IPS DF 4.7 (cell line): ENCODE measurements around the gene MGLL.
"Not testable (repeated sequence)": the region's sequence is repeated elsewhere in the genome, so short reads cannot be mapped to it uniquely, and the experiment has no call there.

ENCODE experiments used
- DNase-seq: peaks from one replicate; pipeline ENCODE4 v3.0.0-alpha.2; 2013; ENCODE audit warnings: low spot score; ENCODE audit errors: extremely low read depth

Gene MGLL

DNA sequence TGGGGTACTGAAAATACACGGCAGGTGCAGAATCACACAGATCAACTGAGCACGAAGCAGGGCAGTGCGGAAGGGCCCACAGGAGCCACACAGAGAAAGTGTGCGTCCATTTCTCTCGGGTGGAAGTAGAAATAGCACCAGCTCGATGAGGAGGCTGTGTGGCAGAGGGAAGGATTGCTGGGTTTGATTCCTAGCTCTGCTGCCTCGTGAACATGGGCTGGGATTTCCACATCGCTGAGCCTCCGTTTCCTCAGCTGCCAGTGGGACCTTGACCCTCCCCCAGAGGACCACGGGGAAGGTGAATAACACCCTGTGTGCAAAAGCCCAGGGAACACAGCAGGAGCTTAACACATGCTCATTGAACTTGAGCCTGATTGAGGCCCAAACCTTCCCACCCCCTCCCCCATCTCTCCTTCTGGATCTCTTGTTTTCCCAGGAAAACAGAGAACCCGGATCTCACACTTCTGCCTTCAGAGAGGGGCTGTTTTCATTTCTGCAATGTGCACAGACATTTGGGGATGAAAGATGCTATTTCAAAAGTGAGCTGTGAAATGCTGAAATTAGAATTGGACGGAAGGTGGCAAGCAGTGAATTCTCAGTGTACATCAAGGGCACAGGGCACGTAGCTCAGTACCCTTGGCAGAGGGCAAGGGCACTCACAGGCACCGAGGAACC, 111.2 kb downstream of the MGLL start:
- DNase-seq = no peak

DNA sequence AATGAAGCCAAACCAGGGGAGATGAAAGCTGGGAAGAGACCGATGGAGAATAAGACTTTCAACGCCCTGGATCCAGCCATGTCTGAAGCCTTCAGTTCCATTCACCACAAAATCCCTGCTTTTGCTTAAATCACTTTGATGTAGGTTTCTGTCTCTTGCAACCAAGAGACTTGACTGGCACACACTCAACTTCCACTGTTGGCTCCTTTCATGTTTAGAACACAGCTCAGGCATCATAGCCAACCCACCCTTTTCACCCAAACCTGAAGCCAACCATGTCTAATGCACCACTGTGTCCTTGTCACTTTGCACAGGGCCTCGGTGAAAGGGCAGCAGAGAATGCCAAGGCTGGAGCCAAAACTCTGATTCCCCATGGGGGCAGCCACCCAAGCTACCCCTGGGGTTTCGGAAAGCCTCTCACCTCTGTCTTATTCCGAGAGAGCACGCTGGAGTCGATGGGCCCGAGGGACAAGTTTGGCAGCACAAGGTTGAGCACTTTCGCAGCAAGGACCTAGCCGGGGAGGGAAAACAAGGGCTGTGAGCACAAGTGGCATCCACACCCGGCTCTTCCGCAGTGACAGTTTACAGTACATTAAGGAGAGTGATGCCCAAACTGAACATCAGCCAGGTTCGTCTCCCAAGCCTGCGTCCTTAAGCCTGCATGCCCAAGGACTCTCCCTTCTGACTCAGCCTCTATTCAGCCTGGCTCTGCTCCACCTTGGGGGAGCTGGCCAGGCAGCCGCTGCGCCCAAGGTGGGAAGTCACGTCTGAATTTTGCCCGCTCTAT, 112.0 kb downstream of the MGLL start:
- no peak for DNase-seq

DNA sequence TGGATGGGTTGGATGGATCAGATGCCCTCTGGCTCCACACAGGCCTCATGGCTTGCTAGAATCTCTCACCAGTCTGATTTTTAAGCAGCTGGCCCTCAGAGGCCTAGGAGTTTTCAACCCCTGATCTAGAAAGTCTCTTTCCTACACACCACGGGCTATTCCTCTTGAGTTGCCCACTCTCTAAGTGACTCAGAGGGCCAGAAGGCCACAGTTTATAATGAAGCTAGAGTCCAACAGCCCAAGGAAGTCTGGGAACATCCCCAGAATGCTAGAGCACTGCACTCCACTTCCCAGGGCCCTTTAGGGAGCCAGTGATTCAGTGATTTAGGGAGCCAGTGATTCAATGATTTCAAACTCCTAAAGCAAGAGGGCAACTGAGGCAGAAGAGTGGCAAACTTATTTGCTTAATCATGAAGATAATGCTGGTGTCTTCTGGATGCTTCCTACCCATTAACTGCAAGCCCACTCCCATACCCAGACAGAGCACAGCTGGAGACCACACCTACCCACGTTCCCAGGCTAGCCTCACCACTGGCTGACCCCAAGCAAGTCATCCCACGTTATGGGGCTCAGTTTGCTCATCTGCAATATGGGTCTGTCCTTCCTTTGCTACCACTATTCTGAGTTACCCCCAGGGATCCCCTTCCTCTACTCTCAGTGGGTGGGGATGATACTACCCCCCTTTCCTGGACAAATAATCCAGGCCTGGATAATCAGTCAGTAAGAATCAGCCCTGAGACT, 112.8 kb downstream of the MGLL start:
- no peak for DNase-seq

DNA sequence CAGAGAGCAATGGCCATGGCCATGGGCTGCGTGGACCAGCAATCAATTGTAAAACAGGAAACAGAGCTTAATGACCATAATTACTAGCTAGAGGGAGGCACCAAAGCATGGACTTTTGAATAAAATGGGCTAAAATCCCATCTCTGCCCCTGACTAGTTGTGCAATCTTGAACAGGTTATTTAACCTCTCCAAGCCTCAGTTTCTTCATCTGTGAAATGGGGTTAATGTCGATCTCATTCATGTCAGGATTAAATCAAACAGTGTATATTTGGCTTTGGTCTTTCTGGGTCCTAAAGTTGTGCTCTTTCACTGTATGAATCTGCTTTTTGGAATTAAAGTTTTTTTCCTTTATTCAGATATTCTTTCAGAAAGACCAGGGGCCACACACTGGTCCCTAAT, 113.5 kb downstream of the MGLL start:
- DNase-seq = no peak

DNA sequence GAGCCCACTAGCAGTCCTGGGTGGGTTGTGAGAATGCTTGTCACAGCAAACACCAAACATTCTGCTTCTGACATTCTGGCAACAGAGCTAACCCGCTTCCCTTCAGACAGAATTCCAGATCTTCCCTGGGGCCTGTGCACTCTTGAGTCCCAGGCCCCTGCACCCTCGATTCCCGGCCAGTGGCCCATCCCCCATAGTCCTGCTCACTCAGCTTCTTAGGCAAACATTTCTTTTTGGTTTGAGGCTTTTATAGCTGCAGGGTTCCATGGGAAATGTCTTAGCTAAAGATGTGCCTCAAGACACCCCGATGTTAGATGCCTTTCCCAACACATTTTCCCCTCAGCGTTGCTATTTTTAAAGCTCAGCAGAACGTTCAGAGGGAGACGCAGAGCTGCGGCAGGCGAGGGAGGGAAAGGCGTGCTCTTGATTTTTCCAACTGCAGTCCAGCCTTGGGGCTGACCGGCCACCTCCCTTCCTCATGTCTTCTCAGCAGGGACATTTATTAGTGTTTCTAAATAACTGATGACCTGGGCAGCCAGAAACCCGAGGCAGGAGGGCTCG, 114.4 kb downstream of the MGLL start:
- DNase-seq = no peak

DNA sequence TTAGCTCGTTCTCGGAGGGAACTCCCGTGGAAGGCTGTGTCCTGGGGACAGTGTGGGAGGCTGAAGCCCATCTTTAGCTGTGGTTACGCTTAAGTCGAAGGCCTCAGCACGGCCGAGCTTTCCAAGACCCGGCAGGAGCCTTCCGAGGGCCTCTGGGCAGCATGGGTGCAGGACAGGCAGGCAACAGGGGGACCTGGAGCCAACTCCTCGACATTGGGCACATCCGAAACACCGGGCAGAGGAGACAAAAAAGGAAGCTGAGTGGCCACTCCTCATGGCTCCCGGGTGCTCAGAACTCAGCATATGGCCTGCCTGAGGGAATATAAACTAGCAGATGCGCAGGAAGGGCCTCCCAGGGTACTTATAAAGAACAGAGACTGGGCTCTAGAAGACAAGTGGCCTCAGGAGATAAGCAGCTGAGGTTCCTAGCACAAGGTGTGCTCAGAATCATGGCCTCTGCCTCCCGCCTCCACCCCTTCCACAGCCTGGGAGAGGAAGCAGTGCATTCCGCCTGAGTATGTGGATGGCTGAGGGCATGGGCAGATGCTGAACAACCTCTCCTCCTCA, 115.4 kb downstream of the MGLL start:
- DNase-seq = no peak

DNA sequence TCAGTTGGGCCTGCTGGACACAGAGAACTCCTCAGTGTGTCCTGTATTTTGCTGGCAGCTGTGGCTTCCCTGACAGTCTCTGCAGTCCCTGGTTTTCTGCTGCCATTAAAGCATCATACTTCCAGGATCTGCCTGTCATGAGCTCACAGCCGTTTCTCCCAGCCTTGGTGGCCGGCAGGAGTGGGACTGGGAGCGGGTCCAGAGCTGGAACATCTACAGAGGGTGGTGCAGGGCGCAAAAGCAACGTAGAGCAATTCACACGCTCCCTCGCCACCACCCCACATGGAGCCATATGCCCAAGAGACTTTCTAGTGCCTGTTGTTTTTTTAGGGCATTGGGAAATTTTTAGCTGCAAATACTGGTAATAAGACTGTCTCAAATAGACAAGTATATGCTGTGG, 116.0 kb downstream of the MGLL start:
- DNase-seq = no peak

DNA sequence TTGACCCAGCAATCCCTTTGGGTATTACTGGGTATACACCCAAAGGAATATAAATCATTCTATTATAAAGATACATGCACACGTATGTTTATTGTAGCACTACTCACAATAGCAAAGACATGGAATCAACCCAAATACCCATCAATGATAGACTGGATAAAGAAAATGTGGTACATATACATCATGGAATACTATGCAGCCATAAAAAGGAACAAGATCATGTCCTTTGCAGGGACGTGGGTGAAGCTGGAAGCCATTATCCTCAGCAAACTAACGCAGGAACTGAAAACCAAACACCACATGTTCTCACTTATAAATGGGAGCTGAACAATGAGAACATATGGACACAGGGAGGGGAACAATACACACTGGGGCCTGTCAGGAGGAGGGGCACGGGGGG, 117.5 kb downstream of the MGLL start:
- DNase-seq = not testable (repeated sequence)

DNA sequence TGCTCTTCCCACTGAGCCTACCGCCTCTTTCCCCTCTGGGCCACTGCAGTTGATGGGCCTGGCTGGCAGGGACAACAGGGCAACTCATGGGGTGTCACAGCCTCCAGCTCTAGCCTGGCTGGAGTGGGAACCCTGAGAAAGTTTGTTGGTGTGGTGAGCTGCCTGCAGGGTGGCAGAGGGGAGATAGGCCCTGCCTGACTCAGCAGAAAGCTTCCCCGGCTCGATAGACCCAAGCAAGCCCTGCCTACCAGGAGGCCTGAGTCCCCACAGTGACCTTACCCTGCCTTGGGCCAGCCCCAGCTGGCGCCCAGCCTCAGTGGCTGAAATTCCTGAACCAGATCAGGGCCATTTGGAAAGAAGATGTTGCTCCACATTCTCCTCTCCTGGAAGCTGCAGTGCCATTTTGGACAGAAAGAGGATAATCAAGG, 120.2 kb downstream of the MGLL start:
- no peak for DNase-seq

DNA sequence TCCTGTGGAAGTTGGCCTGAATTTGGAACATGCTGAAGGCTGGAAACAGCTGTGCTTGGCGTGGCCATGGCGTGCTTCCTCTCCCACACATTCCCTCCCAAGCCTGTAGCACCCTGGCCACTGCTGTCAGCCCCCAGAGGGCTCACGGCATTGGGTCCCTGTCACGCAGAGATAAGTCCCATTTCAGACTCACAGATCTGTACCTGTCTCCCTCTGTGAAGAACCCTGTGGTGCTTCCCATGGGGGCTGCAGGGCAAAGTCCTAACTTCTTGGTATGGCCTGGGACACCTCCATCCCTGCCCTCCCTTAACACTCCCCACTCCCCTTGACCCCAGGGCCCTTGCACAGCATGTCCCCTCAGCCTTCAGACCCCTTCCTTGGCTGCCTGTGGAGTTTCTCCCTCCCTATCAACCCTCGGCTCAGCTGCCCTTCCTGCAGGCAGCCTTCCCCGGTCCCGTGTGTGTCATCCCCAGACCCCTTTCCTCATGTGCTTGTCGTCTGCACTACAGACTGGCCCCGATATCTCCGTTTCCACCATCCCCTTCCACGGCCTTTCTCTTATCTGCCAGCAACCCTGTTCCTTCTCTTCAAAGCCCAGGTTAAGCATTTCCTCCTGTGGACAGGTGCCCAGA, 120.9 kb downstream of the MGLL start:
- DNase-seq = no peak

DNA sequence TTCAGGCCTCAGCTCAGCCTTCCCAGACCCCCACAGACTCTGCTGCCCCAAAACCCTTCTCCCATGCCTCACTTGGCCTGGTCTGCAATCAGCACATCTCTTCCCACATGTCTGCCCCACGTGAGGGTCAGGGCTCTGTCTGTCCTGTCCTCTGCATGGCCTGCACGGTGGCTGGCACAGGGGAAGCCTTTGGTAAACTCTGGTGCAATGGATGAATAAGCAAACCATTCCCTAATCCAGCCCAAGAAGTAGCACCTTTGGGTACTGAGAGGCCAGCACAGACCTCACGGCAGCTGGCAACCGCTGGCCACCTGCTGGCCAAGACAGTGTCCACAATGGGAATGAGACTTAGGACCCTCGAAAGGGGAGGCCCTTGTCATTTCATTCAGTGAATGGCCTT, 121.9 kb downstream of the MGLL start:
- no peak for DNase-seq

DNA sequence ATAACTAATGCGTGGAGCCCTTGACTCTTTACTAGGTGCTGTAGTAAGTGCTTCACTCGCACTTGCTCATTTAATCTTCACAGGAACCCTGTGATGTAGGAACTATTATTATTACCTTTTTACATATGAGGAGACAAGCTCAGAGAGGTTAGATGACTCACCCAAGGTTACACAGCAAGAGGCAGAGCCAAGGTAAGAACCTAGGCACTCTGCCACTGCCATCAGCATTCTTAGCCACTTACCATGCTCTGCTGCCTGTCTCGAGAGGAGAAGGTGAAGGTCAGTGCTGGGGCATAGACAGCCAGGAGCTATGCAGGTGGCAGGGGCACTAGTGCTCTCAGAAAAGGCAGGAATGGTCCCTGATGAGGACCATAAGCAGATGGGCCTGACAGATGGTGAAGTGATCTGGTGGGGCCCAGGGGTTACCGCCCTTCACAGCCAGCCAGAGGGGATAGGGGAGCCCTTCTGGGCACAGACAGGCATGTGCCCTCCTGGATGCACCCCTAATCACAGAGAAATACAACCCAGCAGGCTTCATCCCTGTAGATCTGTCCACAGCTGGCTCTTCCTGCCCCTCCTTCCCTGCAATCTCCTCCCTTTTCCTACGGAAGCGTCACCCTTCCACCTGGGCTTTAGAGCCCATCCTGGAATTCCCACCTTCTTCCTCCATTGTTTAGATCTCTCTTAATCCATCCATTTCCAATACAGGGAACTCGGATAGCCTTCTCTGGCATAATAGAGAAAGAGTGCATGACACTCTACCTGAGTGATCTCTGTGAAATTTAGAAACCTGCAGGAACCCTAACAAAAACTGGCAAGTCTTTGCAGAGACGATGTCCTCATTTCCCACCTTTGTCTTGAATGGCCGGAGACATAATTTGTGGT, 122.7 kb downstream of the MGLL start:
- DNase-seq = no peak

DNA sequence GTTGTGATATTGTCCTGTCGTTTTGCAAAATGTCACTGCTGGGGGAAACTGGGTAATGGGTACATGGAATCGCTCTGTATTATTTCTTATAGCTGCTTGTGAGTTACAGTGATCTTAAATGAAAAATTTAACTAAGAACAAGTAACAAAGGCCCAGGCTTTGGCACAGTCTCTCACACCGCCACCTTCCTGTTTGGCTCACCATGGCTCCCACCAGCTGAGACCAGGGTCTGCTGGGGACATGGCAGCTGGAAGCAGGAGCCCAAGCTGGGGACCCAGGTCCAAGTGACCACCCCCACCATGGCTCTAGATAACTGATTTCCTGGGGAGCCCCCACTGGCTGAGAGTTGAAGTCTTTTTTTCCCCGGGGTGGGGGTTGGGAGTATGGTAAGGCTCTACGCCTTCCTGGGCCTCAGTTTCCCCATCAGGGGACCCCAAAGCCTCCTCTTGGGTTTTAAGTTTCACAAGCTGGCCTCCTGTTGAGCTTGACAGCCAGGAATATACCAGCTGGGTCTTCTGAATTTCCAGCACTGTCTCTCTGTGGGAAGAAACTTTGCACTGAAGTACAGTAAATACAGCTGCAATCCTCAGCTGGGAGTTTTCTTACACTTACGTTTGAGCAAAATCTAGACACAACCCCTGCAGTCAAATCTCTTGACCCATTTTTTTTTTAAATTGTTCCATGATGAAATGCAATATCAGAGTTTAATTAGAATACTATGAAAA, 123.5 kb downstream of the MGLL start:
- no peak for DNase-seq

DNA sequence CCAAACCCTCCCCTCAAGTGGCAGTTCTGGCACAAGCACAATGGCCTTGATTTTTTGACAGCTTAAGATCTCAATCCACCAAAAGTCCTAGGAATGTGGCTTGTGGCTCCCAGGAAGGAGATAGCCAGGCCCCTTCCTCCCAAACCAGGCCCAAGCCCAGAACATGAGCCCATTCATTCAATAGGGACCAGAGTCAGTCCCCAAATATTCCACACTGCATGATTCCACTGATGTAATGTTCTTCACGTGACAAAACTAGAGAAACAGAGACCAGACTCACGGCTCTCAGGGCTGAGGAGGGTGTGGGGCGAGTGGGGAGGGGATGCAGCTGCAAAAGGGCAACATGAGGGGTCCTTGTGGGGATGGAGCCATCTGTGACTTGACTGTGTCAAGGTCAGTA, 124.0 kb downstream of the MGLL start:
- no peak for DNase-seq

DNA sequence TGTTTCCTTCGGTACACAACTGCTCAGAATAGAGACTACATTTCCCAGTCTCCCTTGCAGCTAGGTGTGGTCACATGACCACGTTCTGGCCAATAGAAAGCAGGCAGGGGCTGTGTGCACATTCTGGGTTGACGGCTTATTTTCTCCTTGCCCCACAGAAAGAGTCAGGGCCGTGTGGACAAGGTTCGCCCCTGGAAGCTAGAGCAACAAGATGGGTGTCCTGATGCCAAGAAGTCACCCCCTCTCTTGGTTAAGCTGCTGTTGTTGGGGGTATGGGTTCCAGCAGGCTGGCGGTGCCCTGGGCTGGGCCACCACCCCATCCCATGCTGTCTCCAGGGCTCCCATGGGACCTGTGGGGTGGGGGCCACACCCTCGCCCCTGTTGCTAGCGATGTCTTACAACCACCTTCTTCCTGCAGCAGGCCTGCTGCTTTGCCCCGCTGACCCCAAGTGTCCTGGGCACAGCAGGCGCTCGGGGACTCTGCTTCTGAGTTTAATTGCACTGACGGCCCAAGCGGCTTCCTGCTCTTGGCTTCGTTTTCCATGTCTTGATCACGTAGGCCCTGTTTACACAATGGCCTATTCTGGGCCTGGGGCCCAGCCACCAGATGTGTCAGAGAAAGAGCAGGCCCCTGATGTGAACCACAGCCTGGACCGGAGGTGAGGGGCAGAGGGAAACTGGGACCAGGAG, 124.6 kb downstream of the MGLL start:
- DNase-seq = no peak

DNA sequence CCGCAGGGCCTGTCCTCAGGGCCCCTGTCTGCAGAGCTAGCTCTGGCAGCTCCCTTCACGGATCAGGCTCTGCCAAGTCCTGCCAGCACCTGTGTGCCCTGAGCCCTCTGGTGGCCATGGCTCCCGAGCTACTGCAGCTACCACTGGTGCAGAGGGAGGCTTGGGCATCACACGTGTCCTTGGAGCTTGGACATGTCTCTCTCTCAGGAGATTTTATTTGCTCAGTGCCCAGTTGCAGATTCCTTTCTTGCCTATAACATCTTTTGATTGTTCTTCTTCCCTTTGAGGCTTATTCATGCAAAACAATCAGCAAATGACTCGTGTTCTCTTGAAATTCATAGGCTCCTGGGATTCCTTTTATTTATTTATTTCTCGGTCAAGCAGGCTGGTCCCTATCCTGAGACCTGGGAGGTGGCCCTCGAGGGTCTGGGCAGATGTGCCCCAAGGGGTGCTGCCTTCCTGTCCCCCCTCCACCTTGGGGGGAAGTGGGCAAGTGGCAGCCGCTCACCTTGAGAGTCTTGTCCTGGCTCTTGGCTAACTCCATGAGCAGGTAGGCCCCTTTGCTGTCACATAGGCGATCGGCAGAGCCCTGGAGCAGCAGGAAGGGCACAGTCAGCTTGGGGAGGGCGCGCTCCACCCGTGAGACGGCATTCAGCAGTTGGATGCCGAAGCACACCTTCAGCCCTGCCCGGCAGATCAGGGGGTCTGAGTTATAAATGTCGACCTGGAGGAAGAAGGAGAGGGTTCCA, 127.7 kb downstream of the MGLL start:
- DNase-seq = no peak

DNA sequence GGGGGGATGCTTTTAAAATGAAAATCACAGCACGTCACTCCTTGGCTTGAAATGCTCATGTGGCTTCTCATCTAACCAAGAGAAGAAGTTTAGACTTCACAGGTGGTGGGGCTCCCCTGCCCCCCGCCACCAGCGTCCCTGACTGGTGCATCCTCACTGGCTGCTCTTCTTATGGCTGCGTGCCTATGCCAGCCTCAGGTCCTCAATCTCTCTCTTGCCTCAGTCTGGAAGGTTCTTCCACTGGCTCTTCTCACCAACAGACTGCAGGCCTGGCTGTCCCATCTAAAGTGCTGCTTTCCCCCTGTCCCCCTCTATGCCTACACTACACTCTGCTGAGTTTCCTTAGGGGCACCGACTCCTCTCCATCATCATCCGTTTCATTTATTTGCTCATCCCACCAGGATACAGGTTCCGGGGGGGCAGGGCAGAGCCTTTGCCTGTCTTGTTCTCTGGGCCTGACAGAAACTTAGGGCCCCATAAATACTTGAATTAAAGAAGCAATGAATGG, 128.9 kb downstream of the MGLL start:
- no peak for DNase-seq
